Measurements from ENCODE around the gene PARD6G. TPM values are rescaled to one million over a fixed set of nuclear protein-coding genes. Genes with fewer than 3 reads are reported as not detected.

Gene PARD6G
- total and polyA plus RNA-seq, 9 of the 15 experiments (the other 6 are each of a cell fraction or from before 2014, with no cell fraction given): 0.03 to 1.2 (median 0.26) TPM

DNA sequence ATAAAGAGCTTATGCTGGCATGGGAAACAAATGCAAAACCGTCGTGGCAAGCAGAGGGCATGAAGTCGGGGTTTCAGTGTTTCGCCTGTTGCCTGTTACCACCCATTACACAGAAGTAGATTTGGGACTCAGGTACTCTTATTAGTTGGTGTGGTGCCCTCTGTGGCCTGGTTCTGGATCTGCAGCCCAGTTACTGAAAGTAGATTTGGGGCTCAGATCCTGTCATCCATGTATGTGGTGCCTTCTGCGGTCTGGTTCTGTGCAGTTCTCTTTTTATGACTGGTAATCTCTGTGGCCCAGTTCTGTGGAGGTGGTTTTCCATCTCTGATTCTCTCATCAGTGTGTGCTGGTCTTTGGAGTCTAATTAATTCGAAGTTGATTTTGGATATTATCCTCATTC is 93.0 kb downstream of the PARD6G start:
- Histone ChIP-seq H3K9me3 (replicated peaks; ENCODE audit: control insufficient read depth, insufficient read depth, low read depth, low read length) (no peaks in the 10 kb centered on the region), H3K9me1 (ENCODE audit: control insufficient read depth, insufficient read depth, low read length) (no peaks in the 10 kb centered on the region), H3K4me1 (replicated peaks in 1 of 2; ENCODE audit: control insufficient read depth in 2 of 2, insufficient read depth in 2 of 2, low read length in 2 of 2) (no peaks in the 10 kb centered on the region), H3K79me2 (ENCODE audit: control insufficient read depth, insufficient read depth, low read length) (no peaks in the 10 kb centered on the region), H4K20me1 (replicated peaks; ENCODE audit: control insufficient read depth, insufficient read depth, low read length) (no peaks in the 10 kb centered on the region), H3K4me2 (ENCODE audit: insufficient read depth, low read length) (no peak overlapping the region), H3K9ac (ENCODE audit: insufficient read depth in 1 of 2, low read depth in 2 of 2, low read length in 2 of 2) (no peak overlapping the region), H3K4me3 (no peak overlapping the region), H3K27me3 (ENCODE audit: control insufficient read depth in 2 of 2, insufficient read depth in 2 of 2, low read length in 2 of 2) (no peaks in the 10 kb centered on the region), H3K27ac (ENCODE audit: extremely low read depth, low read depth, low read length) (no peak overlapping the region), H2AFZ (ENCODE audit: low read depth, low read length) (no peak overlapping the region), H3K36me3 (ENCODE audit: control insufficient read depth, insufficient read depth, low read length) (peaks cover 1% of the 10 kb centered on the region; the same call in 1 of the 3 replicates)
- intact Hi-C loops (cut with micrococcal nuclease) (loop anchor here (2.0 to 10.0 kb wide), 2 partner anchors 119 to 165 kb away; partner anchors contain the start of genes RBFA and TXNL4A), in situ Hi-C loops (cut with MboI) (loop anchor here (5.0 kb wide), 1 partner anchor 103 kb away; no protein-coding TSS in a partner anchor)
- BruUV-seq (replicated peaks): no TSS peak
- POLR2A ChIA-PET: no interaction called here
- no peak for FAIRE-seq
- CTCF ChIA-PET (ENCODE audit: low intra/inter-chr PET ratio): interaction anchor here (0.7 kb wide), 1 partner anchor 131 kb away, joined by 3 read pairs; no protein-coding TSS in a partner anchor
- ATAC-seq: peak; percentile 82
- peak; percentile 13 to 37 (median 28) for DNase-seq (ENCODE audit: extremely low read depth in 1 of 4, low spot score in 3 of 4)
- TF ChIP-seq REST (IDR thresholded peaks at IDR 0.05; ENCODE audit: borderline replicate concordance) (peak; percentile 13; the same call in 1 of the 2 replicates), REST (CRISPR knock-in tag; IDR thresholded peaks at IDR 0.05; ENCODE audit: low read depth) (no peak), NR4A1 (CRISPR knock-in tag; IDR thresholded peaks at IDR 0.05) (no peak), NR4A1 (tag; IDR thresholded peaks at IDR 0.05) (no peak), SMC3 (conservative IDR thresholded peaks at IDR 0.05; ENCODE audit: insufficient read depth, low read depth, low read length) (0 out of 2 replicates have a peak, but pooled peaks have one; percentile 6), BCOR (IDR thresholded peaks at IDR 0.05) (no peak), RAD21 (CRISPR knock-in tag; conservative IDR thresholded peaks at IDR 0.05 in 1 of 2, IDR thresholded peaks at IDR 0.05 in 1 of 2) (peak in 1 of 2 experiments; percentile 40; a peak in 2 of 4 replicates)
- TF ChIP-seq, protein P1, sequence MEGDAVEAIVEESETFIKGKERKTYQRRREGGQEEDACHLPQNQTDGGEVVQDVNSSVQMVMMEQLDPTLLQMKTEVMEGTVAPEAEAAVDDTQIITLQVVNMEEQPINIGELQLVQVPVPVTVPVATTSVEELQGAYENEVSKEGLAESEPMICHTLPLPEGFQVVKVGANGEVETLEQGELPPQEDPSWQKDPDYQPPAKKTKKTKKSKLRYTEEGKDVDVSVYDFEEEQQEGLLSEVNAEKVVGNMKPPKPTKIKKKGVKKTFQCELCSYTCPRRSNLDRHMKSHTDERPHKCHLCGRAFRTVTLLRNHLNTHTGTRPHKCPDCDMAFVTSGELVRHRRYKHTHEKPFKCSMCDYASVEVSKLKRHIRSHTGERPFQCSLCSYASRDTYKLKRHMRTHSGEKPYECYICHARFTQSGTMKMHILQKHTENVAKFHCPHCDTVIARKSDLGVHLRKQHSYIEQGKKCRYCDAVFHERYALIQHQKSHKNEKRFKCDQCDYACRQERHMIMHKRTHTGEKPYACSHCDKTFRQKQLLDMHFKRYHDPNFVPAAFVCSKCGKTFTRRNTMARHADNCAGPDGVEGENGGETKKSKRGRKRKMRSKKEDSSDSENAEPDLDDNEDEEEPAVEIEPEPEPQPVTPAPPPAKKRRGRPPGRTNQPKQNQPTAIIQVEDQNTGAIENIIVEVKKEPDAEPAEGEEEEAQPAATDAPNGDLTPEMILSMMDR (IDR thresholded peaks at IDR 0.05 in 2 of 3, conservative IDR thresholded peaks at IDR 0.05 in 1 of 3; ENCODE audit: insufficient read depth in 2 of 3, low read depth in 1 of 3, low read length in 3 of 3): peak; percentile 44 to 61 (median 52)
- 23% methylated on average over 6 of the region's 6 CpGs for WGBS (ENCODE audit: insufficient coverage, low coverage, missing lambda C conversion rate)
